Measurements from ENCODE around the gene MPLKIP. TPM values are rescaled to one million over a fixed set of nuclear protein-coding genes. Genes with fewer than 3 reads are reported as not detected.

The MPLKIP gene
- total RNA-seq, 1 donor from 2014 or later, result 36.0 TPM

- no peak overlapping the region for H3K4me3 Mint-ChIP-seq
- no peak overlapping the region for H3K27ac Mint-ChIP-seq
- intact Hi-C loops (cut with micrococcal nuclease), result no loop called here
- no peaks in the 10 kb centered on the region for H3K4me1 Mint-ChIP-seq (ENCODE audit: low read depth)
- no peak for DNase-seq (ENCODE audit: low spot score)
- H3K27me3 Mint-ChIP-seq (ENCODE audit: insufficient read depth), result no peaks in the 10 kb centered on the region
- no peaks in the 10 kb centered on the region for H3K9me3 Mint-ChIP-seq
- peaks cover 4% of the 10 kb centered on the region for H3K36me3 Mint-ChIP-seq (ENCODE audit: low read depth)
Observed at GRCh38 chr7:40077849-40078248, 56.6 kb downstream of the MPLKIP start.

Other genes starting within 250 kb of the MPLKIP start
- 46.5 and 48.6 TPM in 2 replicates for gene CDK13, start 184.4 kb downstream of the MPLKIP start, total RNA-seq
- 0.93 TPM in 1 of 2 replicates, not detected in the other for gene SUGCT, start 383 bp upstream of the MPLKIP start, total RNA-seq